ENCODE measurements around the gene SOST.

Gene SOST

GRCh38 chr17:43768382-43768781 is 9.8 kb upstream of the SOST start:
- TF ChIP-seq POLR2A (IDR thresholded peaks at IDR 0.05; ENCODE audit: low read depth, low read length) = no peak
- DNase-seq (ENCODE audit: insufficient read length, low spot score) (no peak), FAIRE-seq (no peak)

DNA sequence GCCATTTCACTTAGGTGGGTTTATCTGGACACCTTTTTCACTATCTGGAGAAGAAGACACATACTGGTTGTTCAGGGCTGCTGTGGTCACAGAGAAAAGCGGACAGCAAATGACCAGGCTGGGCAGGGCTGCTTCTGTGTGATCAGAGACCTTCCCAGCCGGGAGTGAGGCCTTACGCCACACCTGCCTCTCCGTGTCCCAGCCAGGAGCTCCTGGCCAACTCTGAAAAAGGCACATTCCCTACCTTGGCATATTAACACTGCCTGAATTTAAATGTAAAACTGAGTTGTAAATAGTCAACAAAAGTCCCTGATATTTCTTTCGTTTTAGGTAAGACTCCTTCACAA is 9.1 kb upstream of the SOST start:
- no peak for DNase-seq (ENCODE audit: insufficient read length, low spot score)
- no peak for FAIRE-seq
- TF ChIP-seq POLR2A (IDR thresholded peaks at IDR 0.05; ENCODE audit: low read depth, low read length) = no peak

GRCh38 chr17:43767053-43767712 is 8.6 kb upstream of the SOST start:
- TF ChIP-seq POLR2A (IDR thresholded peaks at IDR 0.05; ENCODE audit: low read depth, low read length) = no peak

DNA sequence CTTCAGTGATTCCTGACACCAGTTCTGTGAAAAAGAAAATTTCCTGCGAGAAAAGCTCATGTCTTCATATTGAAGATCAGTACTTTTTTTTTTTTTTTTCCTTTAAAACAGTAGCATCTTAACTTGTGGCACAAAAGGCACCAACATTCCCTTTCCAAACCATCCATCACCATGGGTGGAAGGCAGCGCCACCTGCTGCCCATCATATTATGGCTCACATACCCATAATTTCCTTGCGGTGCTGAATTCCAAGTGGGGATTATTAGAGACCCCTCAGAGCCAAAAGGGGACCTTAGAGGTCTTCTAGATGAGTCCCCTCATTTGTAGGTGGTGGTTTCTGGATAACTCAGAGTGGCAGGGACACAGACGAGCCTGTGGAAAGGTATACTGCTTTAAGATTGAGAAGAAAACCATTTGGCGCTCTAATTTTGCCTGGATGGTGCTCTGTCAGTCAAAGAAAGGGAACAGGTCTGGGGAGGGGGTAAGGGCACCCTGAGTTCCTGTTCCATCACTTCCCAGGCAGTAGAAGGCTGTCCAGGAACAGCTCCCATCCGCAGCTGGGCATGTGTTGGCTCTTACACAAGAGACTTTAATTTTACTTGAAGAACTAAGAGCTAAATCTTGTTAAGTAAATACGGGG is 7.9 kb upstream of the SOST start:
- no peak for TF ChIP-seq POLR2A (IDR thresholded peaks at IDR 0.05; ENCODE audit: low read depth, low read length)
- FAIRE-seq = no peak
- no peak for DNase-seq (ENCODE audit: insufficient read length, low spot score)

More at GRCh38 chr17:43767053-43767712, 8.6 kb upstream of the SOST start:
- FAIRE-seq (no peak), DNase-seq (ENCODE audit: insufficient read length, low spot score) (no peak)

DNA sequence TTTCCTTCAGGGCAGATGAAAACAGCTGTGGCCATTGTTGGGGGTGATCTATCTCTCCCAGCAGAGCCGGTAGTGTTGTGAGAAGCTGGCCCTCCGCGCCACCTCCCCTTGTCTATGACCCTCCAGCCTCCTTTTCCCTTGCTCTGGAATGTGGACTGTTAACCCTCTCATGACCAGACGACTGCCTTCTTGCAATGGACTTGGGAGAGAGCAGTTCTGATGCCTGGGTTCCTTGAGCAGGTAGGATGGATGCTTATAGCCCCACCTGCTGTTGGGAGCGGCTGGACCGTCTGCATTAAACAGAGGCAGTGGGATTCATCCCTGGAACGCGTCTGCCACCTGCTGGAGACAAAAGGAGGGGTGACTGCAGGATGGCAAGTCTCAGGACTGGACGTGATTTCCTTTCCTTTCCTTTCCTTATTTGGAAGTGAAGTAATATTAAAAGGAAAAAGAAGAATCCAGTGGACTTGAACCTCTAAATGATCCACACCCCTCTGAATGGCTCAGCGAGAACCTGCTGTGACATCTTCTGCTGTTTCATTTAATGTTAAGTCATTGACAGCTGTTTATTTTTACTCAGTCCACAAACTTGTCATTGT is 1.8 kb upstream of the SOST start:
- peak; percentile 6 for FAIRE-seq
- no peak for TF ChIP-seq POLR2A (IDR thresholded peaks at IDR 0.05; ENCODE audit: low read depth, low read length)
- DNase-seq (ENCODE audit: insufficient read length, low spot score) = peak; percentile 93

- FAIRE-seq = no peak
- no peak for DNase-seq (ENCODE audit: insufficient read length, low spot score)
- no peak for TF ChIP-seq POLR2A (IDR thresholded peaks at IDR 0.05; ENCODE audit: low read depth, low read length)
Observed at GRCh38 chr17:43759836-43760235, 1.2 kb upstream of the SOST start.

DNA sequence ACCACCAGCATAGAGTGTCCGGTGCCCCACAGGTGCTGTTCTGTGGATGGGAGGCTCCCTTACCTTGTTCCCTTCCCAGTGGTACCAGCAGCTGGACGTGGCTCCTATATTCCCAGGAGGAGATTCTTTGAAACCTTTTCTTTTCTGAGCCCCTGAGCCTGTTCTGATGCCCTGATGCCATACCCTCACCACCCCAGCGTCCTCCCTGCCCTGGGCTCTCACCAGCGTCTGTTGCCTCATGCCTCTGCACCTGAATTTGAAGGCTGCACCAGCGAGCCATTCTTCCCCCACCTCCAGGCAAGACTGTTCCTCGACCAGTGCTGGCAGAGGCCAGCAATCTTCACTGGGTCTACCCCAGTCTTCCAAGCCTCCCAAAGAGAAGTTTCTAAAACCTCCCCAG is 505 bp downstream of the SOST start:
- no peak for TF ChIP-seq POLR2A (IDR thresholded peaks at IDR 0.05; ENCODE audit: low read depth, low read length)
- FAIRE-seq = no peak
- no peak for DNase-seq (ENCODE audit: insufficient read length, low spot score)

GRCh38 chr17:43757171-43757660 is 1.4 kb downstream of the SOST start:
- TF ChIP-seq POLR2A (IDR thresholded peaks at IDR 0.05; ENCODE audit: low read depth, low read length) = no peak
- DNase-seq (ENCODE audit: insufficient read length, low spot score) (no peak), FAIRE-seq (no peak)

DNA sequence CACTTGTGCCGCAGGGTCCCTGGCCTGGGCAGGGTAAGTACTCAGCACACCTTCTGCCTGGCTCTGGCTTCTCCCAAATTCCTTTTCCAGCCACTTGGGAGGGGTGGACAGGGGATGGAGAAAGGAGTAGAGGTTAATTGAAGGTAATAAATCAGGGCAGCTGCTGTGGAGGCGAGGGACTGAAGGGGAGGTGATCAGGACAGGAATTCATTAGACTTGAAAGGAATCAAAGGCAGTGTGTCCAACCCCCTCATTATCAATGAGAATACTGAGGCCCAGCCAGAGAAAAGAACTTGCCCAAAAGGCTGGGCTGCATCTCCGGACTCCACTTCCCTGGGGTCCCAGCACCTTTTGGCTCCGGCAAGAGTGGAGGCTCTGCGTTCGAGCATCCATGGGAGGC is 2.4 kb downstream of the SOST start:
- FAIRE-seq (no peak), DNase-seq (ENCODE audit: insufficient read length, low spot score) (no peak)
- TF ChIP-seq POLR2A (IDR thresholded peaks at IDR 0.05; ENCODE audit: low read depth, low read length) = no peak

- TF ChIP-seq POLR2A (IDR thresholded peaks at IDR 0.05; ENCODE audit: low read depth, low read length) = no peak
- DNase-seq (ENCODE audit: insufficient read length, low spot score) (no peak), FAIRE-seq (no peak)
Observed at GRCh38 chr17:43755389-43755875, 3.2 kb downstream of the SOST start.

- FAIRE-seq = no peak
- no peak for TF ChIP-seq POLR2A (IDR thresholded peaks at IDR 0.05; ENCODE audit: low read depth, low read length)
- DNase-seq (ENCODE audit: insufficient read length, low spot score) = no peak
Observed at GRCh38 chr17:43754947-43755346, 3.6 kb downstream of the SOST start.

DNA sequence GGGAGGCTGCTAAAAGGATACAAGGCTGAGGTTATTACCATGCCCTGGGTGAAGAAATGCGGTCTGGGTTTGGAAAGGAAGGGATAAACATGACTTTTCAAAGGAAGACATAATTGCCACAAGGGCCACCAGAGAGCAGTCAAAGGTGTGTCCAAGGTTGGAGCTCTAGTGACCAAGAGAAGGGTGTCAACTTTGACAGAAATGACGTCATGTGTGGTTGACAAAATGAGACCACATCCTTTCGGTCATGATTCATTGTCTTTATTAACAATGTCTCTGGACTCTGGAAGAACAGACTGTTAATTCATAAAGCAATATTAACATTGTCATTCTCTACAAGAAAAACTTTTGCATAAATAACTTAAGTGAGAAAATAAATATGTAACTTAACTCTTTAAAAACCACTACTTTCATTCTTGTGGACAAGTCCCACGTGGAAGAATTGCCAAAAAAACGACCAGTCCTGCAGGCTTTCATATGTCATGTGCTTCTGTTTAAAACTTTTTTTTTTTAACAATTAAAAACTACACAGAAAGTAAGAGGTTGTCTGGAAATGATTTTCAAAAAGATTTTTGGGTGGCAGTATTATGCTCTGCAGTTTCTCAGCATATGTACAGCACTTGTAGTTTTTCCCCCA is 5.0 kb downstream of the SOST start:
- peak; percentile 71 for DNase-seq (ENCODE audit: insufficient read length, low spot score)
- TF ChIP-seq POLR2A (IDR thresholded peaks at IDR 0.05; ENCODE audit: low read depth, low read length) = no peak
- FAIRE-seq = no peak

GRCh38 chr17:43750153-43750552 is 8.4 kb downstream of the SOST start:
- DNase-seq (ENCODE audit: insufficient read length, low spot score) (no peak), FAIRE-seq (no peak)
- no peak for TF ChIP-seq POLR2A (IDR thresholded peaks at IDR 0.05; ENCODE audit: low read depth, low read length)

DNA sequence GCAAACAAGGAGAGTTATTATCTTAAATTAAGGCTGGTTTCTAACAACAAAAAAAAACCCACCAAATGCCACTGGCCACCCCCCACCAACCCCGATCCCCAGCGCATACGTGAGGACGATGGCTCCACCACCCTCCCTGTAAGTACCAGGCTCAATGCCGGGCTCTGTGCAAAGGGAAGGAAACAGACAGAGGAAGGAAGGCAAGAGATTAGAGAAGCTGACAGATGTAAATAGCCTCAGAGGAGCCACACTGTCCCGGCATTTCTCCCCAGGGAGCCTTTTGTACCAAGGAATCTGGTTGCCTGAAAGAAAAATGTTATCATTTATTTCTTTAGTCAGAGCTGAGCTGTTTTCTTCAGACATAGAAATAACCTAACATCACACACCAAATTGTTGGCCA is 13.1 kb downstream of the SOST start:
- DNase-seq (ENCODE audit: insufficient read length, low spot score) = no peak
- no peak for FAIRE-seq
- TF ChIP-seq POLR2A (IDR thresholded peaks at IDR 0.05; ENCODE audit: low read depth, low read length) = no peak

Data from H54 (cell line).